Measurements from ENCODE around the gene AP2B1.

AP2B1 gene

GRCh38 chr17:35587074-35587961 is at the start of gene AP2B1:
Gene AP2B1 (plus strand): TSS chr17:35587322. CDS start chr17:35594031, 6,709 bp downstream.
- no peak for TF ChIP-seq CTCF (IDR thresholded peaks at IDR 0.05; ENCODE audit: low read depth, low read length)
- peak; percentile 89 for DNase-seq (ENCODE audit: extremely low read depth, low read depth)

- no peak for TF ChIP-seq CTCF (IDR thresholded peaks at IDR 0.05; ENCODE audit: low read depth, low read length)
- no peak for DNase-seq (ENCODE audit: extremely low read depth, low read depth)
These were observed 49.5 kb upstream of the AP2B1 start, which contains the start of gene SLFN12L for GRCh38 chr17:35537601-35538141. Gene SLFN12L (minus strand): TSS chr17:35537678. CDS start chr17:35522364, 15,314 bp downstream.

GRCh38 chr17:35539659-35540026 is 47.5 kb upstream of the AP2B1 start:
- no peak for DNase-seq (ENCODE audit: extremely low read depth, low read depth)
- no peak for TF ChIP-seq CTCF (IDR thresholded peaks at IDR 0.05; ENCODE audit: low read depth, low read length)

GRCh38 chr17:35540589-35541404 is 46.3 kb upstream of the AP2B1 start:
- DNase-seq (ENCODE audit: extremely low read depth, low read depth) = no peak
- TF ChIP-seq CTCF (IDR thresholded peaks at IDR 0.05; ENCODE audit: low read depth, low read length) = no peak

GRCh38 chr17:35541434-35541833 is 45.7 kb upstream of the AP2B1 start:
- DNase-seq (ENCODE audit: extremely low read depth, low read depth) = no peak
- TF ChIP-seq CTCF (IDR thresholded peaks at IDR 0.05; ENCODE audit: low read depth, low read length) = no peak

- DNase-seq (ENCODE audit: extremely low read depth, low read depth) = no peak
- TF ChIP-seq CTCF (IDR thresholded peaks at IDR 0.05; ENCODE audit: low read depth, low read length) = no peak
These were observed 44.1 kb upstream of the AP2B1 start for GRCh38 chr17:35542990-35543389.

Measured in AG09319 (cell line).